Cardiac muscle cell (in vitro differentiated cells and primary cell): ENCODE data around the gene NDOR1. TPM values are rescaled to one million over a fixed set of nuclear protein-coding genes. Genes with fewer than 3 reads are reported as not detected.
A peak's percentile ranks its signal among the peaks of the same experiment; 100 is the strongest.

Experiments
- DNase-seq, 2 donors: peaks; one replicate each; pipeline versions ENCODE4 v3.0.0 to v3.0.0-alpha.2; 2010 to 2017; ENCODE audit warnings: low read depth in 1 of 2, low spot score in 1 of 2
- H3K27ac ChIP-seq: fragments of 200-600 bp; sonication (generic); 2 replicates; pipeline ENCODE4 v1.5.1; 2016
- H3K27me3 ChIP-seq: fragments of 200-600 bp; sonication (generic); 2 replicates; pipeline ENCODE4 v1.6.0; 2016; ENCODE audit warnings: control low read depth
- H3K36me3 ChIP-seq: fragments of 200-600 bp; sonication (generic); 2 replicates; pipeline ENCODE4 v1.5.1; 2016; ENCODE audit warnings: control low read depth
- H3K4me1 ChIP-seq: fragments of 200-600 bp; sonication (generic); 2 replicates; pipeline ENCODE4 v1.8.1; 2017; ENCODE audit warnings: low read depth, mild to moderate bottlenecking, mixed run types
- H3K4me3 ChIP-seq: fragments of 200-600 bp; sonication (generic); 2 replicates; pipeline ENCODE4 v1.5.1; 2016; ENCODE audit warnings: mild to moderate bottlenecking
- H3K9me3 ChIP-seq: fragments of 200-600 bp; sonication (generic); 2 replicates; pipeline ENCODE4 v1.5.1; 2017; ENCODE audit warnings: low read depth, mild to moderate bottlenecking, control low read depth
- CTCF ChIP-seq: IDR thresholded peaks from 2 replicates; pipeline ENCODE4 v1.5.1; 2012; ENCODE audit warnings: low read depth, mild to moderate bottlenecking, low read length
- polyA plus RNA-seq: library from polyadenylated mRNA; unstranded; fragments of >200 nt; fragmentation: Nextera tagmentation; extraction: Ambion mirVana; gene quantifications from 2 replicates; pipeline ENCODE4 v1.2.1, GENCODE V29; 2016
- total RNA-seq: library from RNA; depleted of rRNA; stranded (reverse); fragments of >200 nt; gene quantifications from 2 replicates; pipeline ENCODE4 v1.2.3, GENCODE V29; 2016

Gene NDOR1
- total and polyA plus RNA-seq, 2 experiments from 2014 or later, result 17.5 to 18.1 TPM

DNA sequence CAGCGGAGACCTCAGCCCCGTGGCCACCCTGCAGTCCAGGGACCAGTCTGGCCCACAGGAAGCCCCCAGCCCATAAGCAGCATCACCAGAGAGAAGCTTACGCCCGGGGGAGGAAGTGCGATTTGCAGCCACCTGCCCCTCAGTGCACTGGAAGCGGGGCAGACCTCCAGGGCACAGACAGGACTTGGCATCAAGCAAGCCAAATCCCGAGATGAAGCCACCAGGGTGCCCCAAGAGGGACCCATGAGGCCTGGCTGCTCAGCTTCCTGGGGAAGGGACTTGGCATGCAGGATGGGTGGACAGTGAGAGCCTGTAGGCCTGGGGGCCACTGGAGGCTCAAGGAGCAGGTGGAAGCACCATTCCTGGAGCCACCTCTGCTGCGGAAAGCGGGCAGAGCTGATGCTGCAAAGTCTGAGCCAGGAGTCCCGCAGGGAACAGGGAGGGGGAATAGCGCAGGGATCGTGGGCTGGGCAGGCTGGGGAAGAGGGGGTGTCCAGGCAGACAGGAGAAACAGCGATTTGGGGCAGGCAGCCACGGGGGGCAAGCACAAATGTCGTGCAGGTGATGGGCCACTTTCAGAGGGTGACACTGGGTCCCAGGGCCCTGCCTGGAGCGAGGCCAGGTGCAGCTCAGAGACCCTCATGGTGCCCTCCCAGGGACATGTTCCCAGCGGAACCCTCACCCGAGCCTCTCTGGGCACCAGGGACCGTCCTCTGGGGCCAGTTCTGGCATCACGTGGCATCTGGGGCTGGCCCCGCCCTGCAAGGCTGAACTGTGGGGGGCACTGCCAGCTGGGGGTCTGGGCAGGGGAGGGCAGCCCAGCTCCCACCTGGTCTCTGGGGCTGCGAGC lies 38.9 kb upstream of the NDOR1 start:
- H3K4me3 ChIP-seq, result no peak overlapping the region

DNA sequence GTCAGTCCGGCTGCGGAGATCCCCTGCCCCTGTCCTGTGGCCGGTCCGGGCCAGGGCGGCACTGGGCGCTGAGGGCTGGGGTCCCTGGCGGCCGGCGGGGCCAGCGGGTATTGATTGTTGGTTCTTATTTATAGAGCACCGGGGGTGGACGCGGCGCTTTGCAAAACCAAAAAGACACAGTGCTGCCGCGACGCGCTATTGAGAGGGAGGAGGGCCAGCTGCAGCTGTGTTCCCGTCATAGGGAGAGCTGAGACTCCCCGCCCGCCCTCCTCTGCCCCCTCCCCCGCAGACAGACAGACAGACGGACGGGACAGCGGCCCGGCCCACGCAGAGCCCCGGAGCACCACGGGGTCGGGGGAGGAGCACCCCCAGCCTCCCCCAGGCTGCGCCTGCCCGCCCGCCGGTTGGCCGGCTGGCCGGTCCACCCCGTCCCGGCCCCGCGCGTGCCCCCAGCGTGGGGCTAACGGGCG lies 38.2 kb upstream of the NDOR1 start:
- Histone ChIP-seq H3K4me3 (no peak overlapping the region), H3K36me3 (no peaks in the 10 kb centered on the region), H3K27ac (no peak overlapping the region), H3K27me3 (peaks cover 100% of the 10 kb centered on the region), H3K4me1 (peaks cover 3% of the 10 kb centered on the region), H3K9me3 (no peaks in the 10 kb centered on the region)
- no peak for DNase-seq
- no peak for TF ChIP-seq CTCF

More for the DNA sequence above, 38.9 kb upstream of the NDOR1 start:
- Histone ChIP-seq H3K9me3 (no peaks in the 10 kb centered on the region), H3K36me3 (no peaks in the 10 kb centered on the region), H3K27ac (no peak overlapping the region), H3K27me3 (peaks cover 100% of the 10 kb centered on the region), H3K4me1 (peaks cover 3% of the 10 kb centered on the region)
- DNase-seq, result no peak
- TF ChIP-seq CTCF, result no peak

DNA sequence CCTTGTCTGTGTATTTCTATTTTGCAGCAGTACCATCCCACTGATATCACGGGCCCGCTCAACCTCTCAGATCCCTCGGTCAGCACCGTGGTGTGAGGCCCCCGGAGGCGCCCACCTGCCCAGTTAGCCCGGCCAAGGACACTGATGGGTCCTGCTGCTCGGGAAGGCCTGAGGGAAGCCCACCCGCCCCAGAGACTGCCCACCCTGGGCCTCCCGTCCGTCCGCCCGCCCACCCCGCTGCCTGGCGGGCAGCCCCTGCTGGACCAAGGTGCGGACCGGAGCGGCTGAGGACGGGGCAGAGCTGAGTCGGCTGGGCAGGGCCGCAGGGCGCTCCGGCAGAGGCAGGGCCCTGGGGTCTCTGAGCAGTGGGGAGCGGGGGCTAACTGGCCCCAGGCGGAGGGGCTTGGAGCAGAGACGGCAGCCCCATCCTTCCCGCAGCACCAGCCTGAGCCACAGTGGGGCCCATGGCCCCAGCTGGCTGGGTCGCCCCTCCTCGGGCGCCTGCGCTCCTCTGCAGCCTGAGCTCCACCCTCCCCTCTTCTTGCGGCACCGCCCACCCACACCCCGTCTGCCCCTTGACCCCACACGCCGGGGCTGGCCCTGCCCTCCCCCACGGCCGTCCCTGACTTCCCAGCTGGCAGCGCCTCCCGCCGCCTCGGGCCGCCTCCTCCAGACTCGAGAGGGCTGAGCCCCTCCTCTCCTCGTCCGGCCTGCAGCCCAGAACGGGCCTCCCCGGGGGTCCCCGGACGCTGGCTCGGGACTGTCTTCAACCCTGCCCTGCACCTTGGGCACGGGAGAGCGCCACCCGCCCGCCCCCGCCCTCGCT lies 37.5 kb upstream of the NDOR1 start:
- Histone ChIP-seq H3K9me3 (no peaks in the 10 kb centered on the region), H3K27ac (no peak overlapping the region), H3K27me3 (peaks cover 100% of the 10 kb centered on the region), H3K4me1 (peaks cover 3% of the 10 kb centered on the region), H3K36me3 (no peaks in the 10 kb centered on the region), H3K4me3 (peak overlapping the region; percentile 28)
- no peak for TF ChIP-seq CTCF
- peak in 1 of 2 donors; percentile 19 for DNase-seq

GRCh38 chr9:137168573-137168903 lies 37.0 kb upstream of the NDOR1 start:
- Histone ChIP-seq H3K27ac (no peak overlapping the region), H3K36me3 (no peaks in the 10 kb centered on the region), H3K4me1 (peaks cover 3% of the 10 kb centered on the region), H3K4me3 (peak overlapping the region; percentile 28), H3K9me3 (no peaks in the 10 kb centered on the region), H3K27me3 (peaks cover 100% of the 10 kb centered on the region)
- DNase-seq, result no peak
- no peak for TF ChIP-seq CTCF

- peak; percentile 45 to 63 for DNase-seq
- Histone ChIP-seq H3K9me3 (no peaks in the 10 kb centered on the region), H3K27ac (no peak overlapping the region), H3K36me3 (no peaks in the 10 kb centered on the region), H3K4me1 (peaks cover 3% of the 10 kb centered on the region), H3K4me3 (peak overlapping the region; percentile 28), H3K27me3 (peaks cover 100% of the 10 kb centered on the region)
- TF ChIP-seq CTCF, result no peak
Measured at GRCh38 chr9:137168904-137169856, 36.3 kb upstream of the NDOR1 start.
